HG03280 (cell line): ENCODE results near the gene SCN2B.

Experiments used
- ATAC-seq: cut with Tn5 transposase; IDR thresholded peaks from one replicate; pipeline ENCODE4 v1.9.1; 2021; ENCODE audit warnings: mild to moderate bottlenecking, moderate library complexity; ENCODE audit not compliant: unreplicated experiment

Gene SCN2B

DNA sequence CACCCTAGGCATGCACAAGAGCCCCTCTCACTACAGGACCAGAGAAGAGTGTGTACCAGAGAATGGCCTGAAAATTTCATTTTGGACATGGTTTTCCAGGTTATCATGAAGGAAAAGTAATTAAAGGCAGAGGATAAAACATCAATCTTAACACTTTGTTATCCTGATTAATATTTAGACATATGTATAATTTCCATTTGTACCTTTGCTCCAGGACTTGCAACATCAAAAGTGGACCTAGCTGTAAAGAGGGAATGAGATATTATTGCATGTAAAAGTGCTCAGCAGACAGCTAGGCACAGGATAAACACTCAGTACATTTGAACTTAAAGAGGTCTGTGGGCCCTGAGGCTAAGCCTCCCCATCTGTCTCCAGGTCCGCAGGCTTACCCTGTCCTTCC is 21.8 kb downstream of the SCN2B start:
- no peak for ATAC-seq

DNA sequence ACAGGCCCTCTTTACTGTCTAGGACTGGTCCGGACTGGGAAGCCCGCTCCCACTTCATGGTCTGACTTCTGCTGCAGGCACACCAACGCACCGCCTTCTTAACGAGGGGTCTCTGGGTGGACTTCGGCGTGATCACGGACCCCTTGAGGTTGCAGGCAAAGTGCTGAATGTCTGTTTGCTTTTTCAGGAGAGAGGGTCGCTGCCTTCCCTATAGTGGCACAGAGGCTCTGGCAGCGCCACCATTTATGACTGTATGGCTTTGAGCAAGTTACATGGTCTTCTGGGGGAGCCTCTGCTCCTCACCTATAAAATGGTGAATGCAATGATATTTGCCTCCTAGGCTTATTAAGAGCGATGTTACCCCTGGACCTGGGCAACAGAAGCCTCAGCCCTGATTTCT is 22.5 kb downstream of the SCN2B start:
- ATAC-seq, result no peak

GRCh38 chr11:118153516-118153915 is 22.9 kb downstream of the SCN2B start:
- no peak for ATAC-seq

DNA sequence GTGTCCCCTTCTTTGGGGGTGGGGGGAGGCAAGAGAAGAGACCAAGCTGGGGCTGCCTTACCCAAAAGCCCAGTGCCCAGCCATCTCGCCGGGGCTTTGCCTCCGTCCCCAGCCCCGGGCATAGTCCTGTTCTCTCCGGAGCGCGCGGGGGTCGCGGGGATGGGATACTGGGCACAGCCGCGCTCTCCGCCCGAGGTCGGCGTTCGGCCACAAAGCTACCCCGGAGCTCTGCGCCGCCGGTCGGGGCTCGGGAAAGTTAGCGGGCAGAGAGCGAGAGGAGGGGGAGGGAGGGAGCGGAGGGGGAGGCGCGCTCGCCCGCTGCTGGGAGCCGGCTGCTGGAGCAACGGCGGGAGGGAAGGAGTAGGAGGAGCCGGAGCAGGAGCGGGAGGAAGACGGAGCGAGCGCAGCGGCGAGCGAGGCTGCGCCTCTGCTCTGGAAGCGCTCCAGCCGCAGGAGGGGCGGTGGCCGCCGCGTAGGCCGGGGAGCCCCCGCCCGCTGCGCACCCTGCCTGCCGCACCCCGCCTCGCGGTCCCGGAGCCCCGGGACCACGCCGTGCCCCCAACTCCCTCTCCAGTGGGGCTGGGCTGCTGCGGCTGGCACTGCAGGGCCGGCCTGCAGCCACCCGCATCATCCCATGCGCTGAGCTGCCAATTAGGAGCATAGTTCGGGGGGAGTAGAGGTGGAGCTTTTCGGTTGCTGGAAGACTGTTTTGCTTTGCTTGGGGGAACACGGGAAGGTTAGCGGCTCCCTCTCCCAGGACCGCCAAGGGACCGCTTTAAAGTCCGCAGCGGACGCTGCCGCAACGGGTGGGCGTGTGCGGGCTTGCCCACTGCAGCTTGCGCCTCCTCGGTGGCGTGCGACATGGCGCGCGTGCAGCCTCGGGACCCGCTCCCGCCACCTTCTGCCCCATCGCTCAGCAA is 23.6 kb downstream of the SCN2B start, which contains the start of gene SCN4B:
Gene SCN4B (minus strand): TSS at position 272 of the 920 bp plus-strand sequence. CDS start 150 bp downstream, at position 122.
- no peak for ATAC-seq

DNA sequence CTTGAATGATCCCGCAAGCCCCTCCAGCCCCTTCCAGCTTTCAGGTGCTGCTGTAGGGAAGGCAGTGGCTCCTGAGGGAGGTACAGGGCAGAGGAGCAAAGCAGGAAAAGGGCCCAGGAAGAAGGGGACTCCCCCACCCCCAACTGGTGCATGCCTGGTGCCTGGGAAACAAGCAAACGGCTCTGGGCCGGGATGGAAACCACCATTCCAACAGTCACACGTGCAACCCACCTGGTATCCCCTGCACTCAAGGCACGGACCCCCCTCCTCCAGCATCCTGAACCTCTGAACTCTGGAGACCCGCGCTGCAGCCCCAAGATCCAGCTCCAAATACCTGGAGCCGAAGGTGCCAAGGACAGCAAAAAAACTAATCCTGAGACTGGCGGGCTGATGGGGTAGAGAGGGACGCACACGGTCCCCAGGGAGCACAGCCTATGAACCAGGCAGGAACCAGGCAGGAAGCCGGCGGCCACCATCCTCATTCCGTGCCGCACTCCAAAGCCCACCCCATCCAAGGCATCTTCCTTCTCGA is 24.4 kb downstream of the SCN2B start:
- no peak for ATAC-seq

GRCh38 chr11:118151431-118151830 is 25.0 kb downstream of the SCN2B start:
- ATAC-seq, result no peak

- ATAC-seq, result no peak
Measured at GRCh38 chr11:118149493-118149892, 26.9 kb downstream of the SCN2B start.

DNA sequence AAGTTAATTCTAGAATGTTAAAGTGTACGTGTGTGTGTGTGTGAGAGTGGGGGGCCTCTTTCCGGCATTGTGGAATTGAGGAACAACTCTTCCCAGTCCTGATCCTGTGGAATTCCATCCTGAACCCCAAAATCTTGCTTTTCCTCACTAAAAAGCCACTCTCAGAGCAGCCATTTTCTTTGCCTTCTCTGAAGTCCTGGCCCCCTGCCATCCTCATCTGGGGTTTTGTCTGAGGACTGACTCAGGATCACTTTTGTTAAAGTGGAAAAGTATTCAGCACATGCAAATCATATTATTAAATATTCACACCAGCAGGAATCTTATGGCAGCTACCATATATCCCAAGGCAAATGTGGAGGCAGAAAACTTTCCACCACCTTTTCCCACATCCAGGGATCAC is 27.6 kb downstream of the SCN2B start:
- no peak for ATAC-seq

GRCh38 chr11:118148240-118148639 is 28.2 kb downstream of the SCN2B start:
- ATAC-seq, result no peak

- ATAC-seq, result no peak
Measured at GRCh38 chr11:118147502-118147901, 28.9 kb downstream of the SCN2B start.

- ATAC-seq, result no peak
Measured at GRCh38 chr11:118146554-118146953, 29.9 kb downstream of the SCN2B start.

GRCh38 chr11:118145285-118146227 is 30.9 kb downstream of the SCN2B start:
- ATAC-seq, result peak; percentile 83

GRCh38 chr11:118144301-118145268 is 31.9 kb downstream of the SCN2B start:
- no peak for ATAC-seq

- ATAC-seq, result no peak
Measured at GRCh38 chr11:118143661-118144185, 32.7 kb downstream of the SCN2B start.

GRCh38 chr11:118142809-118143208 is 33.6 kb downstream of the SCN2B start:
- no peak for ATAC-seq

DNA sequence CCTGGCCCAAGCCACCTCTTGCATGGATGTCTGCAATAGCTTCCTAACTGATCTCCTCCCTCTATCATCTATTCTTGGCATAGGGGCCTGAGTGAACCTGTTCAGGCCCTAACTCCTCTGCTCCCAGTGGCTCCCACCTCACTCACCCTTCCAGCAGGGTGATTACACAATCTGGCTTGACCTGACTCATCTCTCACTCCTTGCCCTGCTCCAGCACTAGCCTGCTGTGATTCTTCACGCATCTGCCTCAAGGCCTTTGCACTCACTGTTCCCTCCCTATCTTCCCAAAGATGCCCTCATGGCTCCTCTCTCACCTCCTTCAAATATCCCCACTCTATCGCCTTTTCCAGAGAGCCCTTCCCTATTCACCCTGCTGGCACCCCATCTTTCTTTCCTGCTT is 34.4 kb downstream of the SCN2B start:
- no peak for ATAC-seq

GRCh38 chr11:118139578-118139977 is 36.9 kb downstream of the SCN2B start:
- ATAC-seq, result no peak

GRCh38 chr11:118138839-118139420 is 37.5 kb downstream of the SCN2B start:
- no peak for ATAC-seq

DNA sequence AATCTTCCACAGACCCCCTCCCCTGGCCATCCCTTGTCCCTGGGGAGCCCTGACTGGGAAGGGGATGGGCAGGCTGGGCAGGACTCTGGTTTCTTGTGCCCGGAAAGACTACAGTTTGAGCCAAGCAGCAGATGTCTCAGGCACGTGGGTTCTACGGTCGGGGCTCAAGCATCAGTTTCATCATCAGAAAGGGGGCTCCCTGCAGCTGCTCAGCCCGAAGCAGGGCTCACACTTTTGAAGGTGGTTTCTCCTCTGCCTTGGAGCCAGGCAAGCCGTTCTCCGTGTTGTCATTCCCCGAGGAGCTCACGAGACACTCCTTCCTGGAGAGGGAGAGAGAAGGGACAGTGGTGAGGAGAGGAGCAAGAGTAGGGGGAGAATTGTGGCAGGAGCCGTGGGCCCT is 39.6 kb downstream of the SCN2B start:
- ATAC-seq, result no peak
